ENCODE data around the gene DNAJB6.
"Not testable (repeated sequence)": the region's sequence is repeated elsewhere in the genome, so short reads cannot be mapped to it uniquely, and the experiment has no call there.

DNAJB6 gene

GRCh38 chr7:157434701-157435100, 97.9 kb downstream of the DNAJB6 start:
- no peak for DNase-seq
- intact Hi-C loops (cut with DNase I) = loop anchor here (10.0 kb wide), 1 partner anchor 250 kb away; no protein-coding TSS in a partner anchor

- intact Hi-C loops (cut with DNase I) = loop anchor here (10.0 kb wide), 1 partner anchor 249 kb away; no protein-coding TSS in a partner anchor
- DNase-seq = no peak
Observed at GRCh38 chr7:157436076-157436475, 99.3 kb downstream of the DNAJB6 start.

GRCh38 chr7:157436763-157437480, 100.1 kb downstream of the DNAJB6 start:
- no peak for DNase-seq
- intact Hi-C loops (cut with DNase I) = loop anchor here (10.0 kb wide), 1 partner anchor 248 kb away; no protein-coding TSS in a partner anchor

- intact Hi-C loops (cut with DNase I) = loop anchor here (10.0 kb wide), 1 partner anchor 247 kb away; no protein-coding TSS in a partner anchor
- no peak for DNase-seq
Observed at GRCh38 chr7:157437519-157438061, 100.8 kb downstream of the DNAJB6 start.

GRCh38 chr7:157438121-157439025, 101.6 kb downstream of the DNAJB6 start:
- DNase-seq = no peak

GRCh38 chr7:157439149-157439548, 102.3 kb downstream of the DNAJB6 start:
- DNase-seq = no peak

More at GRCh38 chr7:157438121-157439025, 101.6 kb downstream of the DNAJB6 start:
- intact Hi-C loops (cut with DNase I) = loop anchor here (10.0 kb wide), 1 partner anchor 246 kb away; no protein-coding TSS in a partner anchor

GRCh38 chr7:157439761-157440160, 103.0 kb downstream of the DNAJB6 start:
- intact Hi-C loops (cut with DNase I) = loop anchor here (10.0 kb wide), 1 partner anchor 245 kb away; no protein-coding TSS in a partner anchor

More at GRCh38 chr7:157439149-157439548, 102.3 kb downstream of the DNAJB6 start:
- intact Hi-C loops (cut with DNase I) = loop anchor here (10.0 kb wide), 1 partner anchor 246 kb away; no protein-coding TSS in a partner anchor

GRCh38 chr7:157440346-157441022, 103.7 kb downstream of the DNAJB6 start:
- intact Hi-C loops (cut with DNase I) = no loop called here
- no peak for DNase-seq

More at GRCh38 chr7:157439761-157440160, 103.0 kb downstream of the DNAJB6 start:
- DNase-seq = no peak

- intact Hi-C loops (cut with DNase I) = no loop called here
- peak in 1 of 10 donors; percentile 62 for DNase-seq
Observed at GRCh38 chr7:157441023-157441399, 104.2 kb downstream of the DNAJB6 start.

DNA sequence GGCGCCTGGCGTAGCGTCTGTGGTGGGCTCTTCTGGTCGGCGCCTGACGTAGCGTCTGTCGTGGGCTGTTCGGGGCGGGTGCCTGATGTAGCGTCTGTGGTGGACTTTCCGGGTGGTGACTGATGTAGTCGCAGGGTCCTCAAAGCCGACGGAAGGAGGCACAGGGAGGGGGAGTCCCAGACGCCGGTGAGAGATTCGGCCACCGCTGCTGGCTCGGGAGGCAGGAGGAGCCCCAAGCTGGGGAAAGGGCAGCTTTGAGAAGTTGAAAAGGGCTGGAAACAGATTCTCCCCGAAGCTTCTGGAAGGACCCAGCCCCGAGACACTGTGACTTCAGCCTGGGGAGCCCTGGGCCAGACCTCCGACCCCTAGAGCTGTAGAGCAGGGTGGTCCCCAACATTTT, 105.7 kb downstream of the DNAJB6 start:
- intact Hi-C loops (cut with DNase I) = no loop called here
- DNase-seq = peak in 1 of 10 donors; percentile 42

- intact Hi-C loops (cut with DNase I) = no loop called here
- DNase-seq = peak in 2 of 10 donors; percentile 71 to 72
Observed at GRCh38 chr7:157442993-157443831, 106.4 kb downstream of the DNAJB6 start.

DNA sequence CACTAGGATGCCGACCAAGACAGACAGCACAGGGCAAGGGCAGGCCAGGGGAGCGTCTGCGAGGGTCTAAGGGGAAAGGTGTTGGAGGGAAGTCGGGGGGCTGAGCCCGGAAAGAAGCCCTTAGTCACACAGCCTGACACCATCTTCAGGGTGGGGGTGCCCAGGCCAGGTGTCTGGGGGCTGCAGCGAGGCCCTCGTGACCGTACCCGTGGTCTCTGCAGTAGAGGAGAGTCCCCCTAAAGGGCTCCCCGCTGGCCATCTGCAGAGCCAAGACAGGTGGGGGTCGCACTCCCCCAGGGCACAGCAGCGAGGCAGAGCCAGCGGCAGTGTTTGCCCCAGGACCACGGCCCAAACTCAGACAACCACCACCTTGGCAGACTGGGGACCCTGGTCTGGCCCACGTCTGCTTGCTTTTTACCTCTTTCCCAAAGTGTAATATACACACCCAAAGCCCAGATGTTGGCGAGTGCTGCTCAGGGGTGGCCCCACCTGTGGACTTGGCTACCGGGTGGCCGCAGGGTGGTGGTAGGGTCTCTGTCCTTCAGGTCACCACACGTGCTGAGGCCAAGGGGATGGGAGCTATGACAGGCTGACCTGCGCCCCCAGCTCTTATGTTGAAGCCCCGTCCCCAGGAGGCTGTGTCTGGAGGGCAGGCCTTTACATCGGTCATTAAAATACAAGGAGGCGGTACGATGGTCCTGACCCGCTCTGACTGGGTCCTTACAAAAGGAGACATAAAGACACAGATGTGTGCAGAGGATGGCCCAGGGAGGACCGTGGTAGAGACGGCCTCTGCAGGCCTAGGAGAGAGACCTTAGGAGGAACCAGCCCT, 107.4 kb downstream of the DNAJB6 start:
- peak in 2 of 10 donors; percentile 55 to 78 for DNase-seq
- intact Hi-C loops (cut with DNase I) = no loop called here

DNA sequence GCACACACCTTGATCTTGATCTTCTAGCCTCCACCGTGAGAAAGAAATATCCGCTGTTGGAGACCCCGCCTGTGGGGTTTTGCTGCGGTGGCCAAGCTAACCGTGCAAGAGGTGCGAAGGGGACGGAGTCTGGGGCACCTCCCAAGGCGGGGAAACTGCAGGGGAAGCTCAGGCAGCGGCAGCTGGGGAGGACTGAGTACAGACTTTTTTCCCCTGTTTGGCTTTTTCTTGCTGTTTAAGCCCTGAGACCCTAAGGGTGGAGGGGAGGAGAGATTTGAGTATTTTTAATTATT, 108.0 kb downstream of the DNAJB6 start:
- peak in 1 of 10 donors; percentile 60 for DNase-seq
- intact Hi-C loops (cut with DNase I) = no loop called here

GRCh38 chr7:157445246-157445955, 108.6 kb downstream of the DNAJB6 start:
- DNase-seq = peak in 1 of 10 donors; percentile 72
- intact Hi-C loops (cut with DNase I) = no loop called here

DNA sequence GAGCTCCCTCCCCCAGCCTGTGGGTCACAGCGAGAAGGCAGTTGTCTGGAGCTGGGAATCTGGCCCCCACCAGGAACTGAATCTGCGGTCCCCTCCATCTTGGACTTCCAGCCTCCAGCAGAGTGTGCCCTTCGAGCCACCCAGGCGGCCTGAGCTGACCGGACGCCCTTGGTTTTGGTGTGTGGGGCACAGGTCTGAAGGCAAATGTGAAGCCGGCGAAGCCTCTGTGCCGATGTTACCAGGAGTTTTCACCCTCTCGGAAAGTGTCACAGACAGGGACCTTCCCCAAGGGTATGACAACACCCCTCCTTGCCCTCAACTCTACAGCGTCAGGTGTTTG, 109.1 kb downstream of the DNAJB6 start:
- intact Hi-C loops (cut with DNase I) = no loop called here
- DNase-seq = peak in 2 of 10 donors; percentile 53 to 61

DNA sequence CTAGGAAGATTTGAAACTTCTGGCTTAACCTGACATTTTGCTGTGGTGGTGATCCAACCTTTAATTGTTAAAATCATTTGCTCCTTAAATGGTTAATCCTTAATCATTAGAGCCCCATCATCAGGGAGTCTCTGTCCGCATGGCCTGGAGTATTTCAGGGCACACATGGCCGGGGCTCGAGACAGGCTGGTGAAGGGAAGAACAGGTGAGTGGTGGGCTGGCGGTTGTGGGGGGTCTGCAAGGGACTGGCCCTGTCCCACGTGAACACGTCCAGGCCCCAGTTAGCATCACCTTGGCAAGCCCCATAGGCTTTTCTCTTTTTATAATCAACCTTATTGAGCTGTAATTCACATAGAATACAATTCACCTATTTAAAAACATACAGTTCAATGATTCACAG, 109.5 kb downstream of the DNAJB6 start:
- peak in 1 of 10 donors; percentile 22 for DNase-seq
- intact Hi-C loops (cut with DNase I) = no loop called here

GRCh38 chr7:157454003-157454402, 117.2 kb downstream of the DNAJB6 start:
- intact Hi-C loops (cut with DNase I); DNase-seq: not testable (repeated sequence)

Data from posterior cingulate gyrus (tissue), 11 donors.